ENCODE data around the gene SH3GL1.

SH3GL1 gene

GRCh38 chr19:4400135-4400936 is at the start of gene SH3GL1:
Gene SH3GL1, minus strand, starts transcription at chr19:4400547. Its CDS starts 179 bp downstream, at chr19:4400368.
- peaks cover 11% of the 10 kb centered on the region for H3K4me1 ChIP-seq
- H3K4me3 ChIP-seq, result peak within 1 kb of the TSS; percentile 90
- no peaks in the 10 kb centered on the region for H3K9me3 ChIP-seq
- H3K36me3 ChIP-seq (replicated peaks), result peaks cover 31% of the 10 kb centered on the region
- H3K27me3 ChIP-seq (ENCODE audit: low read depth), result no peaks in the 10 kb centered on the region
- peak; percentile 83 to 92 for DNase-seq (ENCODE audit: low spot score in 2 of 2)
- in situ Hi-C loops (cut with MboI; ENCODE audit: low sequenced_read_pairs), result no loop called here

- Histone ChIP-seq H3K27me3 (ENCODE audit: low read depth) (no peaks in the 10 kb centered on the region), H3K4me3 (no peak overlapping the region), H3K4me1 (no peaks in the 10 kb centered on the region), H3K9me3 (no peaks in the 10 kb centered on the region), H3K36me3 (replicated peaks) (peaks cover 67% of the 10 kb centered on the region)
- in situ Hi-C loops (cut with MboI; ENCODE audit: low sequenced_read_pairs), result no loop called here
- no peak for DNase-seq (ENCODE audit: low spot score in 2 of 2)
Measured at GRCh38 chr19:4449639-4450028, 49.3 kb upstream of the SH3GL1 start.

GRCh38 chr19:4449022-4449638 is 48.8 kb upstream of the SH3GL1 start:
- Histone ChIP-seq H3K27me3 (ENCODE audit: low read depth) (no peaks in the 10 kb centered on the region), H3K36me3 (replicated peaks) (peaks cover 72% of the 10 kb centered on the region), H3K4me3 (no peak overlapping the region), H3K9me3 (no peaks in the 10 kb centered on the region), H3K4me1 (no peaks in the 10 kb centered on the region)
- no peak for DNase-seq (ENCODE audit: low spot score in 2 of 2)
- in situ Hi-C loops (cut with MboI; ENCODE audit: low sequenced_read_pairs), result no loop called here

GRCh38 chr19:4448147-4448985 is 48.0 kb upstream of the SH3GL1 start:
- no peak overlapping the region for H3K4me3 ChIP-seq
- H3K9me3 ChIP-seq, result no peaks in the 10 kb centered on the region
- DNase-seq (ENCODE audit: low spot score in 2 of 2), result no peak
- no peaks in the 10 kb centered on the region for H3K27me3 ChIP-seq (ENCODE audit: low read depth)
- H3K4me1 ChIP-seq, result no peaks in the 10 kb centered on the region
- peaks cover 78% of the 10 kb centered on the region for H3K36me3 ChIP-seq (replicated peaks)
- in situ Hi-C loops (cut with MboI; ENCODE audit: low sequenced_read_pairs), result no loop called here

- Histone ChIP-seq H3K4me3 (no peak overlapping the region), H3K27me3 (ENCODE audit: low read depth) (no peaks in the 10 kb centered on the region), H3K4me1 (no peaks in the 10 kb centered on the region), H3K36me3 (replicated peaks) (peaks cover 79% of the 10 kb centered on the region), H3K9me3 (no peaks in the 10 kb centered on the region)
- in situ Hi-C loops (cut with MboI; ENCODE audit: low sequenced_read_pairs), result no loop called here
- no peak for DNase-seq (ENCODE audit: low spot score in 2 of 2)
Measured at GRCh38 chr19:4447327-4448146, 47.2 kb upstream of the SH3GL1 start.

- Histone ChIP-seq H3K27me3 (ENCODE audit: low read depth) (no peaks in the 10 kb centered on the region), H3K36me3 (replicated peaks) (peaks cover 82% of the 10 kb centered on the region), H3K9me3 (no peaks in the 10 kb centered on the region), H3K4me3 (no peak overlapping the region), H3K4me1 (no peaks in the 10 kb centered on the region)
- in situ Hi-C loops (cut with MboI; ENCODE audit: low sequenced_read_pairs), result no loop called here
- no peak for DNase-seq (ENCODE audit: low spot score in 2 of 2)
Measured at GRCh38 chr19:4446704-4447200, 46.4 kb upstream of the SH3GL1 start.

- H3K4me1 ChIP-seq, result no peaks in the 10 kb centered on the region
- H3K9me3 ChIP-seq, result no peaks in the 10 kb centered on the region
- peaks cover 81% of the 10 kb centered on the region for H3K36me3 ChIP-seq (replicated peaks)
- in situ Hi-C loops (cut with MboI; ENCODE audit: low sequenced_read_pairs), result no loop called here
- H3K27me3 ChIP-seq (ENCODE audit: low read depth), result no peaks in the 10 kb centered on the region
- DNase-seq (ENCODE audit: low spot score in 2 of 2), result no peak
- no peak overlapping the region for H3K4me3 ChIP-seq
Measured at GRCh38 chr19:4445963-4446703, 45.8 kb upstream of the SH3GL1 start.

- peak; percentile 25 to 55 for DNase-seq (ENCODE audit: low spot score in 2 of 2)
- Histone ChIP-seq H3K27me3 (ENCODE audit: low read depth) (no peaks in the 10 kb centered on the region), H3K4me3 (no peak overlapping the region), H3K9me3 (no peaks in the 10 kb centered on the region), H3K4me1 (no peaks in the 10 kb centered on the region), H3K36me3 (replicated peaks) (peaks cover 86% of the 10 kb centered on the region)
- in situ Hi-C loops (cut with MboI; ENCODE audit: low sequenced_read_pairs), result no loop called here
Measured at GRCh38 chr19:4444765-4445741, 44.7 kb upstream of the SH3GL1 start.

GRCh38 chr19:4443966-4444764 is 43.8 kb upstream of the SH3GL1 start:
- Histone ChIP-seq H3K36me3 (replicated peaks) (peaks cover 91% of the 10 kb centered on the region), H3K27me3 (ENCODE audit: low read depth) (no peaks in the 10 kb centered on the region), H3K4me1 (no peaks in the 10 kb centered on the region), H3K9me3 (no peaks in the 10 kb centered on the region), H3K4me3 (no peak overlapping the region)
- in situ Hi-C loops (cut with MboI; ENCODE audit: low sequenced_read_pairs), result no loop called here
- DNase-seq (ENCODE audit: low spot score in 2 of 2), result no peak

GRCh38 chr19:4443188-4443587 is 42.8 kb upstream of the SH3GL1 start:
- no peaks in the 10 kb centered on the region for H3K4me1 ChIP-seq
- no peak for DNase-seq (ENCODE audit: low spot score in 2 of 2)
- peaks cover 93% of the 10 kb centered on the region for H3K36me3 ChIP-seq (replicated peaks)
- in situ Hi-C loops (cut with MboI; ENCODE audit: low sequenced_read_pairs), result no loop called here
- no peaks in the 10 kb centered on the region for H3K9me3 ChIP-seq
- no peak overlapping the region for H3K4me3 ChIP-seq
- no peaks in the 10 kb centered on the region for H3K27me3 ChIP-seq (ENCODE audit: low read depth)

- in situ Hi-C loops (cut with MboI; ENCODE audit: low sequenced_read_pairs), result no loop called here
Measured at GRCh38 chr19:4442819-4443146, 42.4 kb upstream of the SH3GL1 start.

More at GRCh38 chr19:4442819-4443146, 42.4 kb upstream of the SH3GL1 start:
- Histone ChIP-seq H3K4me1 (no peaks in the 10 kb centered on the region), H3K36me3 (replicated peaks) (peaks cover 93% of the 10 kb centered on the region), H3K27me3 (ENCODE audit: low read depth) (no peaks in the 10 kb centered on the region), H3K9me3 (no peaks in the 10 kb centered on the region), H3K4me3 (no peak overlapping the region)
- no peak for DNase-seq (ENCODE audit: low spot score in 2 of 2)
